Measurements from ENCODE around the gene APMAP. TPM values are rescaled to one million over a fixed set of nuclear protein-coding genes. Genes with fewer than 3 reads are reported as not detected.
A peak's percentile ranks its signal among the peaks of the same experiment; 100 is the strongest.

Gene APMAP
- total RNA-seq, 1 experiment from 2014 or later: 67.8 TPM

DNA sequence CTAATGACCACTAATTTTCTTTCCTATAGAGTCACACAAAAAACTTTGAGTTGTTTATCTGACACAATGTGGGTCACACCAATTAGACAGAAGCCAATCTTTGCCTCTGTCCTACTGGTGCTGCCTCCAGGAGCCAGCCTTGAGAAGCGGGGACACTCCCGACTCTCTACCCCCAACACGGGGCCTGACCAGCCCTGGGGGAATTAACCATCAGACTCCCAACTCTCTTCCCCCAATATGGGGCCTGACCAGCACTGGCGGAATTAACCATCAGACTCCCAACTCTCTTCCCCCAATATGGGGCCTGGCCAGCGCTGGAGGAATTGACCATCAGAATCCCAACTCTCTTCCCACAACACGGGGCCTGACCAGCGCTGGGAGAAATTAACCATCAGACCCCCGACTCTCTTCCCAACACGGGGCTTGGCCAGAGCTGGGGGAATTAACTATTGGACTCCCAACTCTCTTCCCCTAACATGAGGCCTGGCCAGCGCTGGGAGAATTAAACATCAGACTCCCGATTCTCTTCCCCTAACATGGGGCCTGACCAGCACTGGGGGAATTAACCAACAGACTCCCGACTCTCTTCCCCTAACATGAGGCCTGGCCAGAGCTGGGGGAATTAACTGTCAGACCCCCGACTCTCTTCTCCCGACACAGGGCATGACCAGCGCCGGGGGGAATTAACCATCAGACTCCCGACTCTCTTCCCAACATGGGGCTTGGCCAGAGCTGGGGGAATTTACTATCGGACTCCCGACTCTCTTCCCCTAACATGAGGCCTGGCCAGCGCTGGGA, 31.0 kb downstream of the APMAP start:
- DNase-seq: peak; percentile 6
- Histone ChIP-seq H3K4me1 (ENCODE audit: insufficient read depth, low read length) (no peaks in the 10 kb centered on the region), H3K9ac (ENCODE audit: extremely low read depth, insufficient read length, low read length) (no peak overlapping the region), H4K5ac (ENCODE audit: insufficient read length, low read depth, low read length) (no peak overlapping the region), H4K8ac (replicated peaks; ENCODE audit: insufficient read length, low read depth, low read length) (no peak overlapping the region), H2BK20ac (ENCODE audit: low read depth, low read length, poor library complexity, severe bottlenecking) (no peak overlapping the region), H3K23me2 (ENCODE audit: insufficient read length, low read depth, low read length, poor library complexity, severe bottlenecking) (no peaks in the 10 kb centered on the region), H3K14ac (ENCODE audit: insufficient read depth, low read length) (no peak overlapping the region), H2AK5ac (ENCODE audit: insufficient read length, low read length) (no peak overlapping the region), H2AFZ (ENCODE audit: low read length) (no peak overlapping the region), H3K4ac (ENCODE audit: low read depth, low read length) (no peak overlapping the region), H2BK120ac (ENCODE audit: low read depth, low read length, poor library complexity, severe bottlenecking) (no peak overlapping the region), H3K79me2 (ENCODE audit: insufficient read depth, low read length) (no peaks in the 10 kb centered on the region), H4K20me1 (ENCODE audit: control insufficient read depth, insufficient read depth, insufficient read length) (no peaks in the 10 kb centered on the region), H3K4me2 (ENCODE audit: insufficient read depth, insufficient read length, low read length) (no peak overlapping the region), H3K56ac (ENCODE audit: insufficient read length, low read depth, low read length) (no peak overlapping the region), H3K27ac (ENCODE audit: insufficient read length, low read depth, low read length) (no peak overlapping the region), H2BK12ac (ENCODE audit: insufficient read length, low read depth, low read length) (no peak overlapping the region), H3K27me3 (ENCODE audit: insufficient read depth, low read length) (no peaks in the 10 kb centered on the region), H3K23ac (ENCODE audit: insufficient read length, low read depth, low read length) (no peak overlapping the region), H2BK15ac (ENCODE audit: low read depth, low read length) (no peak overlapping the region), H3T11ph (ENCODE audit: low read length) (no peak overlapping the region), H3K79me1 (ENCODE audit: insufficient read depth, low read depth, low read length, poor library complexity, severe bottlenecking) (no peaks in the 10 kb centered on the region), H2BK5ac (ENCODE audit: insufficient read length, low read length) (no peak overlapping the region), H3K18ac (ENCODE audit: insufficient read length, low read depth, low read length) (no peak overlapping the region), H3K9me3 (ENCODE audit: control insufficient read depth, low read depth, low read length) (no peaks in the 10 kb centered on the region), H4K91ac (ENCODE audit: insufficient read length, low read depth, low read length) (no peak overlapping the region)
- no peak for TF ChIP-seq CTCF (conservative IDR thresholded peaks at IDR 0.05)
- Mint-ChIP-seq H3K27ac (no peak overlapping the region; a peak in 1 of 7 replicates), H3K27me3 (ENCODE audit: low read depth) (no peaks in the 10 kb centered on the region), H3K9me3 (no peaks in the 10 kb centered on the region; a peak in 1 of 5 replicates), H3K36me3 (ENCODE audit: insufficient read depth in 1 of 3, low read depth in 3 of 3) (peaks cover 19 to 54% (median 28%) of the 10 kb centered on the region in 3 experiments; a peak in 6 of 7 replicates), H3K4me1 (no peaks in the 10 kb centered on the region), H3K4me3 (no peak overlapping the region)
- WGBS (ENCODE audit: extremely low coverage, insufficient read length, low lambda C conversion rate): no CpG with 5 or more reads among the region's 20 CpGs
